Measurements from ENCODE around the gene OR2V2.

The OR2V2 gene

DNA sequence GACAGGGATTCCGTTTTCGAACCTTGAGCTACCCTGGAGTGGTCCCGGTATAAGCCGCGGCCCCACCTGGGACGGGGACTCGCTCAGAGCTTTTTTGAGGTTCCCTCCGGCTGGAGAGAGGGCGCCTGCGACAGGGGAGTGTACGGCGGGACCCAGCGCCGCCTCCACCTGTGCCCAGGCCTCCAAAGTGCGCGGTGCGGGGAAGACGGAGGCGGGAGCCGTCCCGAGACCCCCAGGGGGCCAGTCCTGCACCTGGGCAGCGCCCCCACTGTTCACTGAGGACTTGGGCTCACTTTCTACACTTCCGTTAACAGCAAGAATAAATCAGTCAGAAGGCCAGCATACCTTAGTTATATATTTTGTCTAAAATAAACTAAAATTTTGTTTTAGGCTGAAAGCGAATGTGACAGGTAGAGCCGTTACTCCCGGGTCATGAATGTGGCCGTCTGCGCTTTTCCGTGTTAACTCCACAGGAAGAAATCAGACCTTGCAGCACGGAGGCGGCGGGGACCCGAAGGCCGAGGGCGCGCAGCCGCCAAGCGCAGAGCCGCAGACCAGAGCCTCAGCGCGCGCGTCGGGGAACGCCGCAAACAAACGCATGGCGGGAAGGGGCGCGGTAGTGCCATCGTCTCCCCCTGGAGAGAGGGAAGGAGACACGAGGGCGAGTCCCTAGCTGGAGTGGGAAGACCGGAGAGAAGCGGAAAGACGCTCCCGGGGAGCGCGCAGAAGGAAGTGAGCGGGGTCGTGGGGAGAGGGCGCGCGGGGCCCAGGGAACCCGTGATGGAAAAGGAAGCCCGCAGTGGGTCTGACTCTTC is 43.5 kb downstream of the OR2V2 start:
- DNase-seq (ENCODE audit: low spot score), result no peak

DNA sequence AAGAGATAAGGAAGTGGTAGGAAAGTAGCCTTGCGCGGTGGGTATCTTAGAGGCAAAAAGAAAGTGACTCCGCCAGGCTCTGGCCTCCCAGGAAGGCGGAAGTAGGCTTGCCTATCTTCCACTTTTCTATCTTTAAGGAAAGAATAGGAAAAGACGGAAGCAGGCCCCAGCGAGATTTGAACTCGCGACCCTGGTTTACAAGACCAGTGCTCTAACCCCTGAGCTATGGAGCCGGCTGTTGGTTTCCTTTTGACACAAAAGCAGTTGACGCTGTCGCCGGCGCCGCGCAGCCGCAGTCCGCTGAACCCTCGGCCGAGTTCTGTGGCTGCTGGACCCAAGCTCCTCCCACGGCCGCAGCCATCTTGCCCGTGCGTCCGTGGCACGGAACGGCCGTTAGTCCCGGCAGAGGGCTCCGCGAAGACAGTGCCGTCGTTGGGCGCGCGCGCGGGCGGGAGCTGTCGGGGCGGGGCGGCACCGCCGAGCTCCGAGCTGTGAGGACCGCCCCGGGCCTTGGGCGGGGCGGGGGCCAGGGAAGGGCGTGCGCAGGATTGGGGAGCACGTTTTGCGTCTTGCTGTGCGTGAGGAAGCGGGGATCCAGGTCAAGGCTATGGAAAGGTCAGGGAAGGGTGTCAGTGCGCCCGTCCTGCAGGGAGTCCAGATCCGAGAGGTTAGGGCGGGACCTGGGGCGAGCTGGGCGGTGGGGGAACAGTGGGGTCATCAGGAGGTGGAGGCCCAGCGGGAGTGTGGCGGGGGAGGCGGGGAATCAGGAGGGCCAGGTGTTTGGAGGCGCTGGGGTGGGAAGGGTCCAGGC is 44.3 kb downstream of the OR2V2 start:
- DNase-seq (ENCODE audit: low spot score), result peak; percentile 93

DNA sequence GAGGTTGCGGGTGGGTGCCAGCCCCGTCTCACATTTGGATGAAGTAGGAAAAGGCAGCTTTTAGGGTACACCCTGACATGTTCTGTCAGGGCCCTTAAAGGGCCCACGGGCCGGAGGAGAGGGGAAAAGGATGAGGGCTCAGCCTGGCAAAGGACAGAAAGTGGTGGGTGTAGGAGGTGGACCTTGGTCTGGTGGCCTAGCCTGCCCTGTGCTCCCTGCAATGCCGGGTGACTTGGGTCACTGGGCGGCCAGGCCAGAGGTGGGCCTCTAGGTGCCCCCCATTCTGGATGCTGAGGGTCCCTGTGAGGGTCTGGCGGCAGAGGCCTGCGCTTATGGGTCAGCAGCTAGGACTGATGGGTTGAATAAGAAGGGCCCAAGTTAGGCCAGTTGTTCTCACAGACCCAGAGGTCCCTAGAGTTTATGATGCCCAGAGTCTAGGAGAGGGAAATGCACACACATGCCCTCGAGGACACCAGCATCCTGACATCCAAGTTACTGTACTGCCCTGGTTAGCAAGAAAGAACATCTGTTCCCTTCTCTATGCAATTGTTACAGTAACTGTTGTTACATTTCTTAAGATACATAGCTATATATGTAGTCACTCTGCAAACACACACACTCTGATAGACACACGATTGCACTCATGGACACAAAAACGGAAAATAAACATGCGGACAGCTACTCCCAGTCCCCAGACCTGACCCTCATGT is 45.1 kb downstream of the OR2V2 start:
- no peak for DNase-seq (ENCODE audit: low spot score)

- DNase-seq (ENCODE audit: low spot score), result no peak
Observed at GRCh38 chr5:181193656-181194055, 46.3 kb downstream of the OR2V2 start.

DNA sequence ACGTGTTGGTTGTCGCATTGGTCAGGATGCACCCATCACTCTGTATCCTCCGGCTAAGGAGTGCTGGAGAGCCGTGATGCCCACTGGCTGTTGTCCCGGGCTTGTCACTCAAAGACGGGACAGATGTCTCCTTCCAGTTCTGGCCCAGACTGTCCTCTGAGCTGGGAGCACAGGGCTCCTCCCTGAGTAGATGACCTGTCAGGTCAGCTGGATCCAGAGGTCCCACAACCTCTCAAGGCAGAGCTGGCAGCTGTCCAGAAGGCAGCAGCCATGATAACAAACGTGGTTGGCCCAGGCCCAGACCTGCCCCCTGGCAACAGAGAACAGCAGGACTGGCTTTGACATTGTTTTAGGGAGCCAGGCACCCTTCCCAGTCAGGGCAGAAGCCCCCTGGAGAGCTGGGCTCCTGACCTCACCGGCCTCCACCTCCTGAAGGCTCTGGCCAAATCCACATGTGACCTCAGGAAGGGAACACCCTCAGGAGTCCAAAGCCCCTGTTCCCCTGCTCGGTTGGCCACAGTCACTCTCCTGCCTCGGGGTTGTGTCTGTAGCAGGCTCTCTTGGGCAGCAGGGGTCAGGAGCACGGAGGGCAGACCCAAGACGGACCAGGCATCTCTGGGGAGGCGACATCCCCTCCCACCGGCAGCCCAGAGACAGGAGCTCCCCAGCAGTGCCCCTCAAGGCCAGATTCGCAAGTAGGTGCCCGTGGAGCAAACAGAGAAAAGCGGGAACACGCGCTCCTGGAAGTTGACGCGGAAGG is 47.3 kb downstream of the OR2V2 start:
- no peak for DNase-seq (ENCODE audit: low spot score)

DNA sequence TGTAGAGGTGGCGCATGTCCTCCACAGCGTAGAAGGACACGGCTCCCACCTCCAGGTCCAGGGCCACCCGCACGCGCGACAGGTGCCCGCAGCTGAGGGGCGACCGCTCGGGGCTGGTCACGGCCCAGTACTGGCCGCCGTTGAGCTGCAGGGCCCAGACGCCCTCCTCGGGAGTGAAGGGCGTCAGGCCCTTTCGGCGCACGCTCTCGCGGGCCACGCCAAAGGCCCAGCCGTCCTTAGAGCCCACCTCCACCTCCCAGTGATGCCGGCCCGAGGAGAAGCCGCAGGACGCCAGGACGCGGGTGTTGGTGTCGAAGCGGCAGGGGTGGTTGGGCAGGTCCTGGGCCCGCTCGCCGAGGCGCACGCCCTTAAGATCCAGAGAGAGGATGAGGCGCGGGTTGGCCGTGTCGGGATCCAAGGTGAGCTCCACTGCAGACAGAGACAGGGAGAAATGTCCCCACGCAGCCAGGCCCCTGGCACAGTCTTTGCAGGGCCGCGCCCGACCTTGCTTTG is 47.9 kb downstream of the OR2V2 start:
- no peak for DNase-seq (ENCODE audit: low spot score)

- DNase-seq (ENCODE audit: low spot score), result no peak
Observed at GRCh38 chr5:181197326-181197951, 50.1 kb downstream of the OR2V2 start.

- DNase-seq (ENCODE audit: low spot score), result no peak
Observed at GRCh38 chr5:181198106-181198685, 50.8 kb downstream of the OR2V2 start.

- DNase-seq (ENCODE audit: low spot score), result no peak
Observed at GRCh38 chr5:181198905-181199519, 51.6 kb downstream of the OR2V2 start.

- DNase-seq (ENCODE audit: low spot score), result no peak
Observed at GRCh38 chr5:181199881-181200638, 52.7 kb downstream of the OR2V2 start.

DNA sequence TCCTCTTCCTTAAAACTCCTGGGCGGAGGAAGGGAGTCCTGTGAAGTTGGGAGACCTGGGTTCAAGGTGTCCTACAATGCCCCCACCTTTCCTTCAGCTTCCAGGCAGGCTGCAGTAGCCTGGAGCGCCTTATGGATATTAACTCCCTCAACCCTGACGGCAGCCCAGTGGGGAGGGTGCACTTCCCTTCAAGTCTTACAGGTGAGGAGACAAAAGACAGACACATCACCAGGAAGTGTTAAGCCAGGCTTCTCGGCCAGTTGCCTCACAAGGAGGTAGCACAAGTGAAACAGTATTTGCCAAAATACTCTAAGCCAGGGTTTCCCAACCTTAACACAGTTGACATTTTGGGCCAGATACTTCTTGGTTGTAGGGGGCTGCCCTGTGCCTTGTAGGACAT is 53.4 kb downstream of the OR2V2 start:
- no peak for DNase-seq (ENCODE audit: low spot score)

- no peak for DNase-seq (ENCODE audit: low spot score)
Observed at GRCh38 chr5:181203093-181203711, 55.8 kb downstream of the OR2V2 start.

DNA sequence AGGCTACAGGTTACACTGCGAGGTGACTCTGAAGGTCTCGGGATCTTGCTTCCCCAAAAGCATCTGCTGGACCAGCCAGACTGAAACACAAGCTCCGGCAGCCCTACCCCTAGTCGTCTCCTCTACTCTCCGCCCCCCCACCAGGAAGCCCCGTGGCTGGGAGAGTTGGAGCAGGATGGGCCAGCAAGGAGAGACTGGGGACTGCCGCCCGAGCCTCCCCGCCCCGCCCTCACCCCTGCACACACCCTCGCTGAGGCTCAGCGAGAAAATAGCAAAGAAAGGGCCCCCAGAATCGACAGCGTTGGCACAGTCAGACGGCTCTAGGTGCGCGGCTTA is 56.4 kb downstream of the OR2V2 start:
- no peak for DNase-seq (ENCODE audit: low spot score)

DNA sequence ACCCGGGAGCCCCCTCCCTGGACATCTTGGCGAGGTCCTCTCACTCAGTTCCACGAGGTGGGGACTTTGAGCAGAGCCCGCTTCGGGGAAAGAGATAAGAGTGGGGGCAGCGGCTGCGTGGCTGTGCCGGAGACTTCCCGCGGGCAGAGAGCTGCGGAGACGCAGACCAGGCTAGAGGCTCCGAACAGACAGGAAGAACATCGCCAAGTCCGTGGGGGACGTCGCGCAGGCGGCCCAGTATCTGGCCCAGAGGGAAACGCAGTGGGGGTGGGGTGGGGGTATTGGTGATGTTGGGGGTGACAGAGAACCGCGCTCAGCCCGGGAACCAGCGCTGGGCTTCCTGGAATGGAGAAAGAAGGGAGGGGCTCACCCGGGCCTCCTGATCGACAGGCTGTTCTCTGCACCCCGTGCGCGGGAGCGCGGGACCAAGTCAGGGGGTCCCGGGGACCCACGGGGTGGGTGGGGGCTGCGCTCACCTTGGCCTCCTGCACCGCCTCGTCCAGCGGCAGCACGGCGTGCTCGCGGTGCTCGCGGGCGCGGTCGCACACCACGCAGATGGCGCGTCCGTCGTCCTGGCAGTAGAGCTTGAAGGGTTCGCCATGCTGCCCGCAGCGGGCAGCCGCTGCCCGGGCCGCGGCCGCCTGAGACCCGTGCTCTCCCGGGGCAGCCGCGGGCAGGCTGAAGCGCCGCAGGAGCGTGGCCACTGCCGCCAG is 56.9 kb downstream of the OR2V2 start:
- no peak for DNase-seq (ENCODE audit: low spot score)

DNA sequence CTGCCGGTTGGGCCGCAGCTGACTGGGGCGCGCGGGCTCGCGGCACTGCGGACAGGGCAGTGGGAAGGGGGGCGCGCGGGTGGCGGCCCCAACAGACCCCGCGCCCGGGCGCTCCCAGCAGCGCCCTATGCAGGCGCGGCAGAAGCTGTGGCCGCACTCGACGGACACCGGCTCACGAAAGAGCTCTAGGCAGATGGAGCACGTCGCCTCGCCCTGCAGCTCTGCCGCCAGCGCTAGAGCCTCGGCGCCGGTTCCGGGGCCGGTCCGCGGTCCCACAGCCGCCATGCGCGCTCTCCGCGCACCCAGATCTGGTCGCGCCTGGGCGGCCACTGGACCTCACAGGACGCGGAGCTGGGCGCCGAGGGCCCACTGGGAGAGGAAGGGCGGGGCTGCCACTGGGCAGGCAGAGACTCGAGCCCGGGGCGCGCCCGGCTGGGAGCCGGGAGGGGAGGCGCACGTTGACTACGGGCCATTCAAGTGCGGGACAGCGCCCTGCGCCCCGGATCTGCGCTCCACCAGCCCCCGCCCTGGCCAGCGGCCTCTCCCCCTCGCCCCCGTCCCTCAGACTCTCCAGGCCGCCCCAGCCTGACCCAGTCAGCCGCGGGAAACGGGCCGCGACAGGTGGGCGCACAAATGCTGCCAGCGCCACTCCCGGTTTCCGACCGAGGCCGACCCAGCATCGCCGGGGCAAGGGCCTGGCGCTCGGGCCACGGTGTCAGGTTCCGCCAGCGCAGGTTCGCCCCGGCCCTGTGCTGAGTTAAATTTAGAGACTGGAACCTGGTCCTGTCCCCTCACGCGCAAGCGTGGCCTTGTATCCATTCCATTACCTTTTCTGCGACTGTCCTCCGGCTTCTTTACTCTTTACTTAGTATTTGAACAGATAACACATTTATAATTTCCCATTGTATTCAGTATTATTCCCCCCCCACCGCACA is 57.7 kb downstream of the OR2V2 start, which contains the start of gene TRIM7:
Gene TRIM7 (minus strand): TSS at position 371 of the 935 bp plus-strand sequence. CDS start 86 bp downstream, at position 285.
- peak; percentile 58 for DNase-seq (ENCODE audit: low spot score)

DNA sequence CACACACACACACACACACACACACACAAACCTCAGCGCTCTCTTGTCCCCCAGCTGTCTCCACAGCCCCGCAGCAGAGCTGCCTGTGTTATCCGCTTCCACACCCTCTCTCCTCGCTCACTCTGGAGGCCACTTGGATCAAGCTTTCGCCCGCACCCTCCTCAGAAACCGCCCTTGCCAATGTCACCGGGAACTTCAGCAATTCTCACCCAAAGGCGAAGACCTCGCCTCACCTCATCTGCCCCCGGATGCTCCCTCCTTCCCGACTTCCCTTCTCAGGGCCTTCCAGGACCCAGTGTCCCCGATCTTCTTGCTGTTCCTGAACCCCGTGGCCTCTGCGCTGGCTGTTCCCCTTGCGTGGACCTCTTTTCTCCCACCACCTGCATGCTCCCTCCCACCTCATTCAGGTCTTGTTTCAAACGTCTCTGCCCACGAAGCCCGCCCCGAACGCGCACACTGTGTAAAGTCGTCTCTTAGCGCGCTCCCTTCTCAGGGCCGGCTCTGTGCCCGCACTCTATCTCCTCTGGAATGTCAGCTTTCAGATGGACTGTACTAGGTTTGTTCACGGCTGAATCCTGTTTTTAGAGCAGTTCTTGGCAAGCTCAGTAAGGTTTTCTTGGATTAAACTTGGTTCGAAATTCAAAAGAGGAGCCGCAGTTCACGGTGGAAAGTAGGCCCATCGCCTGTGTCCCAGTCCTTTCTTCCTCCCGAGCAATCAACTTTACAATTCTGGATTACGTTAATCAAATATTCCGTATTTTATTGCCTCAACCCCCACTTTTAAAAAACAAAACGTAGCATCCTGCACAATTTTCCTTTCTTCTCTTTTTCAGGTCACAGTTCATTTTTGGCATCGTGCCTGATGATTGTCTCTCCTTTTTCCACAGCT is 58.6 kb downstream of the OR2V2 start:
- DNase-seq (ENCODE audit: low spot score), result no peak

Data from GM03348 (cell line).